Esophagus squamous epithelium (tissue), 5 donors: Measurements from ENCODE around the gene AKAP10. TPM values are rescaled to one million over a fixed set of nuclear protein-coding genes. Genes with fewer than 3 reads are reported as not detected.

Experiments
- DNase-seq: peaks from one replicate; lab custom pipeline; 2025; lab: John Stamatoyannopoulos, UW
- H3K27ac ChIP-seq, 4 donors: fragments of 200-600 bp; sonication (generic); one replicate each; pipeline ENCODE4 v1.5.1; 2016 to 2019; ENCODE audit warnings: mild to moderate bottlenecking in 1 of 4
- H3K27me3 ChIP-seq, 4 donors: fragments of 200-600 bp; sonication (generic); 1 replicate in 3 of 4; 2 replicates in 1 of 4; pipeline versions ENCODE4 v1.5.1 to v1.6.0; 2017 to 2021; ENCODE audit warnings: antibody characterized with exemption in 1 of 4
- H3K36me3 ChIP-seq, 3 donors: fragments of 200-600 bp; sonication (generic); one replicate each; pipeline ENCODE4 v1.5.1; 2016 to 2019
- H3K4me1 ChIP-seq, 3 donors: fragments of 200-600 bp; sonication (generic); one replicate each; pipeline ENCODE4 v1.5.1; 2017 to 2019
- H3K4me3 ChIP-seq, 4 donors: fragments of 200-600 bp; sonication (generic); 1 replicate in 3 of 4; 2 replicates in 1 of 4; pipeline ENCODE4 v1.5.1; 2016 to 2019; ENCODE audit warnings: mild to moderate bottlenecking in 2 of 4, moderate library complexity in 1 of 4
- H3K9me3 ChIP-seq, 3 donors: fragments of 200-600 bp; sonication (generic); one replicate each; pipeline ENCODE4 v1.5.1; 2016 to 2019
- POLR2A ChIP-seq, 4 donors: fragments of 450-650 bp; IDR thresholded peaks; one replicate each; pipeline ENCODE4 v1.6.1; 2017; ENCODE audit warnings: antibody characterized with exemption in 4 of 4, mild to moderate bottlenecking in 4 of 4, moderate library complexity in 3 of 4
- WGBS, 2 donors: methylation state at CpG; one replicate each; pipeline ENCODE4 v1.1.5; 2018; 5-methylcytosine and 5-hydroxymethylcytosine counted together
- intact Hi-C: fragments of 100-400 bp; cut with DNase I; formaldehyde crosslinking; loops from one replicate; pipeline ENCODE4 v1.15.0; 2022
- total RNA-seq, 4 donors: library from RNA; depleted of rRNA; stranded (reverse); fragments of >200 nt; gene quantifications; one replicate each; pipeline ENCODE4 v1.1.0, GENCODE V29; 2016
- TF ChIP-seq, protein P1 (sequence below), 6 experiments: fragments of 450-650 bp in 4 of 6; fragments of 200-600 bp in 2 of 6; sonication (generic) in 2 of 6; IDR thresholded peaks; one replicate each; pipeline ENCODE4 v1.5.1; 2016 to 2019; ENCODE audit warnings: antibody characterized with exemption in 6 of 6, mild to moderate bottlenecking in 4 of 6, moderate library complexity in 4 of 6
- donor health status: DM: yes; HTN: yes; CAD: no.

The AKAP10 gene
- total RNA-seq, 4 donors from 2014 or later: 8.2 to 24.6 (median 16.4) TPM

GRCh38 chr17:20010936-20011335 lies 33.3 kb upstream of the AKAP10 start:
- intact Hi-C loops: no loop called here
- no peak for DNase-seq
- no peaks in the 10 kb centered on the region for H3K36me3 ChIP-seq
- H3K27ac ChIP-seq: peak overlapping the region in 3 of 4 donors; percentile 56 to 87 (median 77)
- peaks cover 0 to 13% (median 0%) of the 10 kb centered on the region in 4 donors for H3K27me3 ChIP-seq
- no peaks in the 10 kb centered on the region for H3K9me3 ChIP-seq
- peaks cover 0 to 36% (median 5%) of the 10 kb centered on the region in 3 donors for H3K4me1 ChIP-seq
- peak overlapping the region in 1 of 4 donors; percentile 81 for H3K4me3 ChIP-seq
- 57 to 76% methylated on average over 1 of the region's 1 CpG for WGBS, 2 donors
- TF ChIP-seq, protein P1, sequence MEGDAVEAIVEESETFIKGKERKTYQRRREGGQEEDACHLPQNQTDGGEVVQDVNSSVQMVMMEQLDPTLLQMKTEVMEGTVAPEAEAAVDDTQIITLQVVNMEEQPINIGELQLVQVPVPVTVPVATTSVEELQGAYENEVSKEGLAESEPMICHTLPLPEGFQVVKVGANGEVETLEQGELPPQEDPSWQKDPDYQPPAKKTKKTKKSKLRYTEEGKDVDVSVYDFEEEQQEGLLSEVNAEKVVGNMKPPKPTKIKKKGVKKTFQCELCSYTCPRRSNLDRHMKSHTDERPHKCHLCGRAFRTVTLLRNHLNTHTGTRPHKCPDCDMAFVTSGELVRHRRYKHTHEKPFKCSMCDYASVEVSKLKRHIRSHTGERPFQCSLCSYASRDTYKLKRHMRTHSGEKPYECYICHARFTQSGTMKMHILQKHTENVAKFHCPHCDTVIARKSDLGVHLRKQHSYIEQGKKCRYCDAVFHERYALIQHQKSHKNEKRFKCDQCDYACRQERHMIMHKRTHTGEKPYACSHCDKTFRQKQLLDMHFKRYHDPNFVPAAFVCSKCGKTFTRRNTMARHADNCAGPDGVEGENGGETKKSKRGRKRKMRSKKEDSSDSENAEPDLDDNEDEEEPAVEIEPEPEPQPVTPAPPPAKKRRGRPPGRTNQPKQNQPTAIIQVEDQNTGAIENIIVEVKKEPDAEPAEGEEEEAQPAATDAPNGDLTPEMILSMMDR (IDR thresholded peaks at IDR 0.05): no peak
- TF ChIP-seq POLR2A (IDR thresholded peaks at IDR 0.05): no peak

GRCh38 chr17:20010099-20010863 lies 32.7 kb upstream of the AKAP10 start:
- H3K27ac ChIP-seq: peak overlapping the region; percentile 72 to 87 (median 82)
- TF ChIP-seq, protein P1 (IDR thresholded peaks at IDR 0.05): peak in 5 of 6 experiments; percentile 27 to 45 (median 32)
- no peak for TF ChIP-seq POLR2A (IDR thresholded peaks at IDR 0.05)
- no peaks in the 10 kb centered on the region for H3K9me3 ChIP-seq
- H3K36me3 ChIP-seq: no peaks in the 10 kb centered on the region
- intact Hi-C loops: no loop called here
- DNase-seq: no peak
- 17 to 18% methylated on average over 11 of the region's 11 CpGs for WGBS, 2 donors
- H3K4me1 ChIP-seq: peaks cover 0 to 36% (median 5%) of the 10 kb centered on the region in 3 donors
- peaks cover 0 to 13% (median 0%) of the 10 kb centered on the region in 4 donors for H3K27me3 ChIP-seq
- H3K4me3 ChIP-seq: peak overlapping the region; percentile 57 to 81 (median 68)

- Histone ChIP-seq H3K4me3 (peak within 1 kb of the TSS; percentile 57 to 81 (median 68)), H3K27ac (peak within 1 kb of the TSS; percentile 72 to 87 (median 82)), H3K9me3 (no peaks in the 10 kb centered on the region), H3K4me1 (peaks cover 0 to 36% (median 5%) of the 10 kb centered on the region in 3 donors), H3K27me3 (peaks cover 0 to 13% (median 0%) of the 10 kb centered on the region in 4 donors), H3K36me3 (no peaks in the 10 kb centered on the region)
- WGBS, 2 donors: 1 to 2% methylated on average over 19 to 25 of the region's 96 CpGs
- TF ChIP-seq, protein P1 (IDR thresholded peaks at IDR 0.05): peak in 5 of 6 experiments; percentile 92 to 98 (median 97)
- TF ChIP-seq POLR2A (IDR thresholded peaks at IDR 0.05): peak in 2 of 4 donors; percentile 34 to 38
- no peak for DNase-seq
- intact Hi-C loops: no loop called here
These were observed 31.9 kb upstream of the AKAP10 start, which contains the start of gene SPECC1 for GRCh38 chr17:20009302-20010098. TSS of gene SPECC1 (plus strand) at chr17:20009359. CDS start at chr17:20096652, 87,293 bp downstream.

- Histone ChIP-seq H3K36me3 (no peaks in the 10 kb centered on the region), H3K27ac (peak overlapping the region; percentile 72 to 87 (median 82)), H3K27me3 (peaks cover 0 to 15% (median 0%) of the 10 kb centered on the region in 4 donors), H3K4me3 (peak overlapping the region; percentile 57 to 81 (median 68)), H3K9me3 (no peaks in the 10 kb centered on the region), H3K4me1 (peaks cover 0 to 36% (median 5%) of the 10 kb centered on the region in 3 donors)
- TF ChIP-seq POLR2A (IDR thresholded peaks at IDR 0.05): no peak
- TF ChIP-seq, protein P1 (IDR thresholded peaks at IDR 0.05): peak in 1 of 6 experiments; percentile 98
- DNase-seq: no peak
- intact Hi-C loops: no loop called here
- 0% methylated on average over 3 to 12 of the region's 18 CpGs for WGBS, 2 donors
These were observed 31.3 kb upstream of the AKAP10 start for GRCh38 chr17:20009052-20009301.
